Activated CD4-positive, alpha-beta T cell treated with anti-CD3 and anti-CD28 coated beads for 24 hours (primary cell): Measurements from ENCODE around the gene PRKN.

Experiments used
- DNase-seq, 2 donors: peaks; one replicate each; pipeline ENCODE4 v3.0.0-alpha.2; 2020; ENCODE audit warnings: low read depth in 2 of 2

The PRKN gene

GRCh38 chr6:161446949-161447348 is 1280.6 kb downstream of the PRKN start:
- no peak for DNase-seq

GRCh38 chr6:161446296-161446925 is 1281.2 kb downstream of the PRKN start:
- no peak for DNase-seq

- no peak for DNase-seq
Measured at GRCh38 chr6:161445021-161445799, 1282.4 kb downstream of the PRKN start.

GRCh38 chr6:161444464-161444863 is 1283.1 kb downstream of the PRKN start:
- no peak for DNase-seq

- no peak for DNase-seq
Measured at GRCh38 chr6:161443848-161444247, 1283.7 kb downstream of the PRKN start.

GRCh38 chr6:161442420-161442819 is 1285.1 kb downstream of the PRKN start:
- DNase-seq = no peak

- DNase-seq = no peak
Measured at GRCh38 chr6:161440299-161440698, 1287.3 kb downstream of the PRKN start.

- no peak for DNase-seq
Measured at GRCh38 chr6:161439093-161439492, 1288.5 kb downstream of the PRKN start.

GRCh38 chr6:161438430-161439030 is 1289.0 kb downstream of the PRKN start:
- DNase-seq = no peak

GRCh38 chr6:161437851-161438250 is 1289.7 kb downstream of the PRKN start:
- no peak for DNase-seq

- DNase-seq = no peak
Measured at GRCh38 chr6:161436106-161436876, 1291.3 kb downstream of the PRKN start.

GRCh38 chr6:161435748-161436070 is 1291.9 kb downstream of the PRKN start:
- no peak for DNase-seq

GRCh38 chr6:161434921-161435747 is 1292.4 kb downstream of the PRKN start:
- no peak for DNase-seq

GRCh38 chr6:161434350-161434749 is 1293.2 kb downstream of the PRKN start:
- no peak for DNase-seq

- no peak for DNase-seq
Measured at GRCh38 chr6:161432546-161432945, 1295.0 kb downstream of the PRKN start.

- no peak for DNase-seq
Measured at GRCh38 chr6:161429921-161430490, 1297.6 kb downstream of the PRKN start.

- DNase-seq = no peak
Measured at GRCh38 chr6:161424421-161424820, 1303.1 kb downstream of the PRKN start.

- no peak for DNase-seq
Measured at GRCh38 chr6:161422710-161423680, 1304.6 kb downstream of the PRKN start.

GRCh38 chr6:161418463-161418945 is 1309.1 kb downstream of the PRKN start:
- peak in 1 of 2 donors; percentile 16 for DNase-seq
